GM12891 (cell line): ENCODE measurements around the gene OXLD1.

Experiments
- POLR2A ChIP-seq: IDR thresholded peaks from 2 replicates; pipeline ENCODE4 v1.6.1; 2011; ENCODE audit warnings: low read depth, low read length, control low read depth
- POU2F2 ChIP-seq: IDR thresholded peaks from 2 replicates; pipeline ENCODE4 v1.6.1; 2011; ENCODE audit warnings: low read depth, mild to moderate bottlenecking, control low read depth, low read length, moderate library complexity
- TAF1 ChIP-seq: IDR thresholded peaks from 2 replicates; pipeline ENCODE4 v1.6.1; 2011; ENCODE audit warnings: low read depth, low read length, control low read depth

- no peak for TF ChIP-seq POLR2A
- TF ChIP-seq POU2F2, result no peak
- TF ChIP-seq TAF1, result no peak
Observed at GRCh38 chr17:81640011-81640410, 26.4 kb downstream of the OXLD1 start.
